Lower leg skin (tissue), 3 donors: ENCODE measurements around the gene FCRLB.

ENCODE experiments used
- POLR2A ChIP-seq, 2 donors: fragments of 450-650 bp; IDR thresholded peaks; one replicate each; pipeline ENCODE4 v1.6.1; 2016 to 2017; ENCODE audit warnings: antibody characterized with exemption in 2 of 2, mild to moderate bottlenecking in 1 of 2, moderate library complexity in 1 of 2
- TF ChIP-seq, protein P1 (sequence below), 3 donors: fragments of 450-650 bp; IDR thresholded peaks; one replicate each; pipeline ENCODE4 v1.5.1; 2016; ENCODE audit warnings: antibody characterized with exemption in 3 of 3, mild to moderate bottlenecking in 3 of 3, moderate library complexity in 2 of 3

GRCh38 chr1:161676958-161677689, 44.2 kb upstream of the FCRLB start:
- TF ChIP-seq, protein P1, sequence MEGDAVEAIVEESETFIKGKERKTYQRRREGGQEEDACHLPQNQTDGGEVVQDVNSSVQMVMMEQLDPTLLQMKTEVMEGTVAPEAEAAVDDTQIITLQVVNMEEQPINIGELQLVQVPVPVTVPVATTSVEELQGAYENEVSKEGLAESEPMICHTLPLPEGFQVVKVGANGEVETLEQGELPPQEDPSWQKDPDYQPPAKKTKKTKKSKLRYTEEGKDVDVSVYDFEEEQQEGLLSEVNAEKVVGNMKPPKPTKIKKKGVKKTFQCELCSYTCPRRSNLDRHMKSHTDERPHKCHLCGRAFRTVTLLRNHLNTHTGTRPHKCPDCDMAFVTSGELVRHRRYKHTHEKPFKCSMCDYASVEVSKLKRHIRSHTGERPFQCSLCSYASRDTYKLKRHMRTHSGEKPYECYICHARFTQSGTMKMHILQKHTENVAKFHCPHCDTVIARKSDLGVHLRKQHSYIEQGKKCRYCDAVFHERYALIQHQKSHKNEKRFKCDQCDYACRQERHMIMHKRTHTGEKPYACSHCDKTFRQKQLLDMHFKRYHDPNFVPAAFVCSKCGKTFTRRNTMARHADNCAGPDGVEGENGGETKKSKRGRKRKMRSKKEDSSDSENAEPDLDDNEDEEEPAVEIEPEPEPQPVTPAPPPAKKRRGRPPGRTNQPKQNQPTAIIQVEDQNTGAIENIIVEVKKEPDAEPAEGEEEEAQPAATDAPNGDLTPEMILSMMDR (IDR thresholded peaks at IDR 0.05): no peak
- no peak for TF ChIP-seq POLR2A (IDR thresholded peaks at IDR 0.05)
